Endodermal cell (in vitro differentiated cells): ENCODE data around the gene TMEM44. TPM values are rescaled to one million over a fixed set of nuclear protein-coding genes. Genes with fewer than 3 reads are reported as not detected.
A peak's percentile ranks its signal among the peaks of the same experiment; 100 is the strongest.

ENCODE experiments used
- DNase-seq: peaks from one replicate; pipeline ENCODE4 v3.0.0-alpha.2; 2017
- H3K27ac ChIP-seq: 2 replicates; pipeline ENCODE4 v1.5.1; 2013; ENCODE audit warnings: mild to moderate bottlenecking, low read depth, low read length, moderate library complexity
- H3K27me3 ChIP-seq: 2 replicates; pipeline ENCODE4 v1.6.1; 2013; ENCODE audit warnings: mild to moderate bottlenecking, low read length, moderate library complexity; ENCODE audit not compliant: insufficient read depth, control insufficient read depth, poor library complexity, severe bottlenecking
- H3K36me3 ChIP-seq: 2 replicates; pipeline ENCODE4 v1.7.0; 2013; ENCODE audit warnings: mild to moderate bottlenecking, low read length, moderate library complexity; ENCODE audit not compliant: control insufficient read depth, insufficient read depth
- H3K4me1 ChIP-seq: one replicate; pipeline ENCODE4 v1.7.0; 2013; ENCODE audit warnings: low read length; ENCODE audit not compliant: control insufficient read depth, insufficient read depth
- H3K4me3 ChIP-seq: 2 replicates; pipeline ENCODE4 v1.5.1; 2013; ENCODE audit warnings: mild to moderate bottlenecking, low read length, moderate library complexity
- H3K9ac ChIP-seq: 2 replicates; pipeline ENCODE4 v1.6.1; 2013; ENCODE audit warnings: mild to moderate bottlenecking, low read length, moderate library complexity; ENCODE audit not compliant: poor library complexity, severe bottlenecking; ENCODE audit errors: extremely low read depth
- H3K9me3 ChIP-seq: 2 replicates; pipeline ENCODE4 v1.6.1; 2013; ENCODE audit warnings: mild to moderate bottlenecking, low read length, moderate library complexity; ENCODE audit not compliant: control insufficient read depth
- H3K27ac Mint-ChIP-seq: 2 replicates; pipeline ENCODE4 v1.8.0; 2020; ENCODE audit warnings: mixed read lengths
- H3K27me3 Mint-ChIP-seq: 2 replicates; pipeline ENCODE4 v1.8.0; 2021; ENCODE audit warnings: mild to moderate bottlenecking, mixed read lengths; ENCODE audit not compliant: insufficient read depth
- H3K36me3 Mint-ChIP-seq: 2 replicates; pipeline ENCODE4 v1.8.0; 2020; ENCODE audit warnings: low read depth, mixed read lengths
- H3K4me1 Mint-ChIP-seq: 2 replicates; pipeline ENCODE4 v1.8.0; 2020; ENCODE audit warnings: mixed read lengths
- H3K4me3 Mint-ChIP-seq: 2 replicates; pipeline ENCODE4 v1.8.0; 2020; ENCODE audit warnings: mild to moderate bottlenecking, moderate library complexity, mixed read lengths
- H3K9me3 Mint-ChIP-seq: 2 replicates; pipeline ENCODE4 v1.8.0; 2020; ENCODE audit warnings: mild to moderate bottlenecking, mixed read lengths
- WGBS, 2 experiments: methylation state at CpG; one replicate each; pipeline versions ENCODE4 v1.1.5 to v1.1.7; 2013; ENCODE audit warnings: missing lambda C conversion rate in 2 of 2, mixed read lengths in 1 of 2; ENCODE audit not compliant: insufficient coverage in 1 of 2, insufficient read length in 1 of 2; 5-methylcytosine and 5-hydroxymethylcytosine counted together
- total RNA-seq, 2 donors: library from RNA; stranded (reverse); fragmentation: NEBNext Ultra II Directional in 1 of 2; extraction: Animal tissue kit (Norgen Biotek cat#: 25700) in 1 of 2; gene quantifications; 2 replicates in 1 of 2; 3 replicates in 1 of 2; pipeline ENCODE4 v1.2.1, GENCODE V29; 2021
- TF ChIP-seq, protein P1 (sequence below): fragments of 200-600 bp; sonication (generic); conservative IDR thresholded peaks from 2 replicates; pipeline ENCODE4 v1.5.0; 2021; ENCODE audit warnings: antibody characterized with exemption, mild to moderate bottlenecking

TMEM44 gene
- total RNA-seq, 2 donors from 2014 or later: 31.0 to 34.4 TPM

GRCh38 chr3:194667363-194667762 lies 34.1 kb upstream of the TMEM44 start:
- H3K4me3 ChIP-seq: no peak overlapping the region
- H3K36me3 Mint-ChIP-seq: peaks cover 46% of the 10 kb centered on the region
- WGBS, 2 experiments: 65 to 84% methylated on average over 7 of the region's 7 CpGs
- peaks cover 57% of the 10 kb centered on the region for H3K36me3 ChIP-seq
- no peaks in the 10 kb centered on the region for H3K9me3 Mint-ChIP-seq
- peaks cover 5% of the 10 kb centered on the region for H3K4me1 Mint-ChIP-seq
- H3K27ac Mint-ChIP-seq: peak overlapping the region; percentile 28
- no peaks in the 10 kb centered on the region for H3K27me3 Mint-ChIP-seq
- no peak overlapping the region for H3K9ac ChIP-seq
- H3K9me3 ChIP-seq: no peaks in the 10 kb centered on the region
- no peak overlapping the region for H3K4me3 Mint-ChIP-seq
- TF ChIP-seq, protein P1, sequence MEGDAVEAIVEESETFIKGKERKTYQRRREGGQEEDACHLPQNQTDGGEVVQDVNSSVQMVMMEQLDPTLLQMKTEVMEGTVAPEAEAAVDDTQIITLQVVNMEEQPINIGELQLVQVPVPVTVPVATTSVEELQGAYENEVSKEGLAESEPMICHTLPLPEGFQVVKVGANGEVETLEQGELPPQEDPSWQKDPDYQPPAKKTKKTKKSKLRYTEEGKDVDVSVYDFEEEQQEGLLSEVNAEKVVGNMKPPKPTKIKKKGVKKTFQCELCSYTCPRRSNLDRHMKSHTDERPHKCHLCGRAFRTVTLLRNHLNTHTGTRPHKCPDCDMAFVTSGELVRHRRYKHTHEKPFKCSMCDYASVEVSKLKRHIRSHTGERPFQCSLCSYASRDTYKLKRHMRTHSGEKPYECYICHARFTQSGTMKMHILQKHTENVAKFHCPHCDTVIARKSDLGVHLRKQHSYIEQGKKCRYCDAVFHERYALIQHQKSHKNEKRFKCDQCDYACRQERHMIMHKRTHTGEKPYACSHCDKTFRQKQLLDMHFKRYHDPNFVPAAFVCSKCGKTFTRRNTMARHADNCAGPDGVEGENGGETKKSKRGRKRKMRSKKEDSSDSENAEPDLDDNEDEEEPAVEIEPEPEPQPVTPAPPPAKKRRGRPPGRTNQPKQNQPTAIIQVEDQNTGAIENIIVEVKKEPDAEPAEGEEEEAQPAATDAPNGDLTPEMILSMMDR: no peak
- DNase-seq: no peak
- H3K4me1 ChIP-seq: no peaks in the 10 kb centered on the region
- no peaks in the 10 kb centered on the region for H3K27me3 ChIP-seq
- H3K27ac ChIP-seq: no peak overlapping the region

- H3K4me1 Mint-ChIP-seq: no peaks in the 10 kb centered on the region
- WGBS, 2 experiments: 95 to 96% methylated on average over 6 to 7 of the region's 7 CpGs
- TF ChIP-seq, protein P1: no peak
Observed at GRCh38 chr3:194664857-194665256, 31.6 kb upstream of the TMEM44 start.

DNA sequence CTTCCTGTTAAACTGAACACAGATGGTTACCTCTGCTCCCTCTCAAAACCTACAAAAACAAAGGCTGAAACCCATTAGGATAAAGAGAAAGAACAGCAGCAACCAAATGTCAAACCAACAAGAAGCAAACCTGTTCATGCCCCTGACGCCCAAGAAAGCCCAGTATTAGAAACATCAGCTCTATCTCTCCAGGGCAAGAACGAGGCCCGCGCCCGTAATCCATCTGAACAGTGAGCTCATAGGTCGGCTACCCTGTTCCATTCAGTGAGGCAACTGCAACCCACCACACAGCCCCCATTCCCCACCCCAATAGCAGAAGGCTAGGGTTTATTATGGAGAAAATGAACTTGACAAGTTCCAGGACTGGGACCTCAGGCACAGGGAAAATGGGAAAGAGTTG lies 28.7 kb upstream of the TMEM44 start:
- no peak overlapping the region for H3K4me3 Mint-ChIP-seq
- peaks cover 80% of the 10 kb centered on the region for H3K36me3 ChIP-seq
- DNase-seq: no peak
- H3K36me3 Mint-ChIP-seq: peaks cover 60% of the 10 kb centered on the region
- no peaks in the 10 kb centered on the region for H3K27me3 ChIP-seq
- no peak overlapping the region for H3K27ac ChIP-seq
- TF ChIP-seq, protein P1: no peak
- no peak overlapping the region for H3K4me3 ChIP-seq
- H3K9me3 Mint-ChIP-seq: no peaks in the 10 kb centered on the region
- no peaks in the 10 kb centered on the region for H3K4me1 Mint-ChIP-seq
- no peaks in the 10 kb centered on the region for H3K4me1 ChIP-seq
- H3K27ac Mint-ChIP-seq: no peak overlapping the region
- no peaks in the 10 kb centered on the region for H3K27me3 Mint-ChIP-seq
- no peaks in the 10 kb centered on the region for H3K9me3 ChIP-seq
- no peak overlapping the region for H3K9ac ChIP-seq
- WGBS, 2 experiments: 0 to 74% methylated on average over 1 to 6 of the region's 6 CpGs

More at GRCh38 chr3:194664857-194665256, 31.6 kb upstream of the TMEM44 start:
- Mint-ChIP-seq H3K9me3 (no peaks in the 10 kb centered on the region), H3K27me3 (no peaks in the 10 kb centered on the region), H3K27ac (no peak overlapping the region), H3K36me3 (peaks cover 57% of the 10 kb centered on the region), H3K4me3 (no peak overlapping the region)
- peaks cover 76% of the 10 kb centered on the region for H3K36me3 ChIP-seq
- DNase-seq: no peak
- no peak overlapping the region for H3K27ac ChIP-seq
- no peaks in the 10 kb centered on the region for H3K27me3 ChIP-seq
- H3K9ac ChIP-seq: no peak overlapping the region
- no peaks in the 10 kb centered on the region for H3K4me1 ChIP-seq
- H3K4me3 ChIP-seq: no peak overlapping the region
- H3K9me3 ChIP-seq: no peaks in the 10 kb centered on the region
